ENCODE measurements around the gene CHAT.

Gene CHAT

GRCh38 chr10:49613882-49614241, at the start of gene CHAT:
Gene CHAT, plus strand, starts transcription at chr10:49614037. Its CDS starts 153 bp downstream, at chr10:49614190.
- in situ Hi-C loops (cut with MboI; ENCODE audit: low sequenced_read_pairs) = no loop called here

GRCh38 chr10:49564461-49565009, 49.3 kb upstream of the CHAT start:
- in situ Hi-C loops (cut with MboI; ENCODE audit: low sequenced_read_pairs) = no loop called here

- in situ Hi-C loops (cut with MboI; ENCODE audit: low sequenced_read_pairs) = no loop called here
Observed at GRCh38 chr10:49567810-49568209, 46.0 kb upstream of the CHAT start.

- in situ Hi-C loops (cut with MboI; ENCODE audit: low sequenced_read_pairs) = no loop called here
Observed at GRCh38 chr10:49568235-49568634, 45.6 kb upstream of the CHAT start.

GRCh38 chr10:49569031-49569631, 44.7 kb upstream of the CHAT start:
- in situ Hi-C loops (cut with MboI; ENCODE audit: low sequenced_read_pairs) = no loop called here

GRCh38 chr10:49571388-49571787, 42.4 kb upstream of the CHAT start:
- in situ Hi-C loops (cut with MboI; ENCODE audit: low sequenced_read_pairs) = no loop called here

- in situ Hi-C loops (cut with MboI; ENCODE audit: low sequenced_read_pairs) = no loop called here
Observed at GRCh38 chr10:49572594-49573114, 41.2 kb upstream of the CHAT start.

- in situ Hi-C loops (cut with MboI; ENCODE audit: low sequenced_read_pairs) = no loop called here
Observed at GRCh38 chr10:49575489-49576072, 38.3 kb upstream of the CHAT start.

- in situ Hi-C loops (cut with MboI; ENCODE audit: low sequenced_read_pairs) = no loop called here
Observed at GRCh38 chr10:49577182-49577925, 36.5 kb upstream of the CHAT start.

- in situ Hi-C loops (cut with MboI; ENCODE audit: low sequenced_read_pairs) = no loop called here
Observed at GRCh38 chr10:49578392-49578791, 35.4 kb upstream of the CHAT start.

GRCh38 chr10:49579621-49580020, 34.2 kb upstream of the CHAT start:
- in situ Hi-C loops (cut with MboI; ENCODE audit: low sequenced_read_pairs) = no loop called here

GRCh38 chr10:49585387-49585786, 28.4 kb upstream of the CHAT start:
- in situ Hi-C loops (cut with MboI; ENCODE audit: low sequenced_read_pairs) = no loop called here

GRCh38 chr10:49587981-49588380, 25.9 kb upstream of the CHAT start:
- in situ Hi-C loops (cut with MboI; ENCODE audit: low sequenced_read_pairs) = no loop called here

GRCh38 chr10:49592726-49593563, 20.9 kb upstream of the CHAT start:
- in situ Hi-C loops (cut with MboI; ENCODE audit: low sequenced_read_pairs) = no loop called here

- in situ Hi-C loops (cut with MboI; ENCODE audit: low sequenced_read_pairs) = no loop called here
Observed at GRCh38 chr10:49593564-49593875, 20.3 kb upstream of the CHAT start.

GRCh38 chr10:49593998-49594397, 19.8 kb upstream of the CHAT start:
- in situ Hi-C loops (cut with MboI; ENCODE audit: low sequenced_read_pairs) = no loop called here

GRCh38 chr10:49594594-49594993, 19.2 kb upstream of the CHAT start:
- in situ Hi-C loops (cut with MboI; ENCODE audit: low sequenced_read_pairs) = no loop called here

GRCh38 chr10:49595003-49595712, 18.7 kb upstream of the CHAT start:
- in situ Hi-C loops (cut with MboI; ENCODE audit: low sequenced_read_pairs) = no loop called here

GRCh38 chr10:49595713-49596492, 17.9 kb upstream of the CHAT start:
- in situ Hi-C loops (cut with MboI; ENCODE audit: low sequenced_read_pairs) = no loop called here

- in situ Hi-C loops (cut with MboI; ENCODE audit: low sequenced_read_pairs) = no loop called here
Observed at GRCh38 chr10:49596493-49596809, 17.4 kb upstream of the CHAT start.

Data from HL-60/S4 treated with phorbol 12-myristate 13-acetate at 8.2 ng/mL for 4 days and 3 days (cell line).